MCF 10A (cell line): Measurements from ENCODE around the gene ATG2A. TPM values are rescaled to one million over a fixed set of nuclear protein-coding genes. Genes with fewer than 3 reads are reported as not detected.

Experiments
- Bru-seq: library from RNA; stranded (reverse); fragments of 400-500 nt; gene quantifications from one replicate; lab custom pipeline; 2021; lab: Mats Ljungman, UMichigan
- BruChase-seq, 2 experiments: library from RNA; stranded (reverse); fragments of 400-500 nt; gene quantifications; one replicate each; lab custom pipeline; 2021; lab: Mats Ljungman, UMichigan
- BruUV-seq: library from RNA; stranded (reverse); fragments of 400-500 nt; replicated peaks from 2 replicates; lab custom pipeline; 2021; lab: Mats Ljungman, UMichigan
- CTCF ChIA-PET: fragments of 300-600 bp; sonication (Branson Sonifier 250); formaldehyde crosslinking; extraction: SDS; loops from one replicate; lab custom pipeline; 2021; ENCODE audit warnings: antibody characterized with exemption, inconsistent platforms; lab: Yijun Ruan, JAX
- POLR2A ChIA-PET: fragments of 300-600, 350-650 bp; sonication (Branson Sonifier 250); formaldehyde crosslinking; extraction: SDS; loops from one replicate; lab custom pipeline; 2020; ENCODE audit warnings: antibody characterized with exemption, inconsistent platforms; lab: Yijun Ruan, JAX
- DNase-seq: peaks from one replicate; pipeline ENCODE4 v3.0.0-alpha.2; 2018; ENCODE audit not compliant: unreplicated experiment
- H3K27ac Mint-ChIP-seq: one replicate; pipeline ENCODE4 v1.8.0; 2022; ENCODE audit warnings: mild to moderate bottlenecking, low read depth, mixed read lengths; ENCODE audit not compliant: unreplicated experiment
- H3K27me3 Mint-ChIP-seq: one replicate; pipeline ENCODE4 v1.8.0; 2022; ENCODE audit warnings: mixed read lengths; ENCODE audit not compliant: insufficient read depth, unreplicated experiment
- H3K36me3 Mint-ChIP-seq: one replicate; pipeline ENCODE4 v1.8.0; 2022; ENCODE audit warnings: mild to moderate bottlenecking, moderate library complexity, mixed read lengths; ENCODE audit not compliant: insufficient read depth, unreplicated experiment
- H3K4me1 Mint-ChIP-seq: one replicate; pipeline ENCODE4 v1.8.0; 2022; ENCODE audit warnings: mixed read lengths; ENCODE audit not compliant: insufficient read depth, unreplicated experiment
- H3K4me3 Mint-ChIP-seq: one replicate; pipeline ENCODE4 v1.8.0; 2022; ENCODE audit warnings: mild to moderate bottlenecking, moderate library complexity, mixed read lengths; ENCODE audit not compliant: unreplicated experiment
- H3K9me3 Mint-ChIP-seq: one replicate; pipeline ENCODE4 v1.8.0; 2022; ENCODE audit warnings: mixed read lengths; ENCODE audit not compliant: unreplicated experiment
- CTCF ChIP-seq: fragments of 200-600 bp; IDR thresholded peaks from one replicate; pipeline ENCODE4 v1.8.0; 2022; ENCODE audit warnings: antibody characterized with exemption, mild to moderate bottlenecking; ENCODE audit not compliant: unreplicated experiment
- intact Hi-C: fragments of 100-400 bp; cut with micrococcal nuclease; formaldehyde crosslinking; loops from 2 replicates; pipeline ENCODE4 v1.14.1; 2022
- long read RNA-seq: library from polyadenylated mRNA; stranded (forward); transcript quantifications from one replicate; pipeline ENCODE4 v2.0.0, GENCODE V29; 2022
- total RNA-seq: library from RNA; stranded (reverse); gene quantifications from 2 replicates; pipeline ENCODE4 v1.2.3, GENCODE V29; 2022

Gene ATG2A
- total RNA-seq: 28.7 and 29.9 TPM in 2 replicates
- percentile 55 among the genes with signal in this experiment for Bru-seq, nascent RNA
- percentile 63 among the genes with signal in this experiment for BruChase-seq, experiment 1, labeled RNA remaining after a 6-hour chase
- BruChase-seq, experiment 2, labeled RNA remaining after a 2-hour chase: percentile 56 among the genes with signal in this experiment
- long read RNA-seq, full-length matches to known transcripts: 1 of 19 reads
- long read RNA-seq, partial matches to known transcripts: 11 of 19 reads
- long read RNA-seq, other reads (novel, unspliced or antisense): 7 of 19 reads

- intact Hi-C loops: loop anchor here (1.0 to 10.0 kb wide), 4 partner anchors 70 to 198 kb away; partner anchors contain the start of genes SNX15, TM7SF2 and ZNHIT2
- Mint-ChIP-seq H3K36me3 (peaks cover 25% of the 10 kb centered on the region), H3K27me3 (no peaks in the 10 kb centered on the region), H3K9me3 (no peaks in the 10 kb centered on the region), H3K4me3 (peak within 1 kb of the TSS; percentile 90), H3K27ac (peak within 1 kb of the TSS; percentile 98), H3K4me1 (peaks cover 6% of the 10 kb centered on the region)
- POLR2A ChIA-PET: interaction anchor here (0.6 to 4.2 kb wide), 26 partner anchors 8 to 557 kb away, joined by 3 to 27 read pairs (median 5); partner anchors contain the start of genes ARL2, BATF2, EHD1 and FAU
- TF ChIP-seq CTCF: no peak
- DNase-seq: peak; percentile 99
- CTCF ChIA-PET: interaction anchor here (0.6 to 4.6 kb wide), 5 partner anchors 24 to 149 kb away, joined by 3 to 16 read pairs (median 3); partner anchors contain the start of genes ARL2 and SNX15
- TSS peak; percentile 65 for BruUV-seq
These were observed at the start of gene ATG2A for GRCh38 chr11:64916775-64917662. Gene ATG2A (minus strand): TSS chr11:64917209. CDS start chr11:64917135, 74 bp downstream.

- H3K4me3 Mint-ChIP-seq: no peak overlapping the region
- H3K4me1 Mint-ChIP-seq: peaks cover 8% of the 10 kb centered on the region
- BruUV-seq: no TSS peak
- no peaks in the 10 kb centered on the region for H3K27me3 Mint-ChIP-seq
- H3K27ac Mint-ChIP-seq: no peak overlapping the region
- no peak for DNase-seq
- ChIA-PET POLR2A (interaction anchor here (0.5 to 0.8 kb wide), 3 partner anchors 9 to 38 kb away, joined by 3 read pairs; partner anchors contain the start of gene PPP2R5B), CTCF (interaction anchor here (0.6 to 0.8 kb wide), 3 partner anchors 51 to 141 kb away, joined by 3 to 5 read pairs (median 3); partner anchors contain the start of gene ARL2)
- TF ChIP-seq CTCF: no peak
- no peaks in the 10 kb centered on the region for H3K36me3 Mint-ChIP-seq
- intact Hi-C loops: no loop called here
- no peaks in the 10 kb centered on the region for H3K9me3 Mint-ChIP-seq
These were observed 46.1 kb upstream of the ATG2A start for GRCh38 chr11:64963072-64963631.

GRCh38 chr11:64960719-64961118, 43.7 kb upstream of the ATG2A start:
- no peaks in the 10 kb centered on the region for H3K36me3 Mint-ChIP-seq
- no peak for TF ChIP-seq CTCF
- CTCF ChIA-PET: no interaction called here
- no peak overlapping the region for H3K27ac Mint-ChIP-seq
- POLR2A ChIA-PET: no interaction called here
- DNase-seq: no peak
- intact Hi-C loops: no loop called here
- no peak overlapping the region for H3K4me3 Mint-ChIP-seq
- H3K4me1 Mint-ChIP-seq: peaks cover 8% of the 10 kb centered on the region
- H3K27me3 Mint-ChIP-seq: no peaks in the 10 kb centered on the region
- H3K9me3 Mint-ChIP-seq: no peaks in the 10 kb centered on the region
- no TSS peak for BruUV-seq
